K562 (cell line): ENCODE results near the gene DCST1. TPM values are rescaled to one million over a fixed set of nuclear protein-coding genes. Genes with fewer than 3 reads are reported as not detected.

Experiments
- ATAC-seq: fragments of 200-7000 bp; cut with Tn5 transposase; 3 replicates; pipeline ENCODE4 v1.9.1; 2020; ENCODE audit warnings: moderate library complexity
- BruUV-seq: library from RNA; stranded (reverse); fragments of 400-500 nt; replicated peaks from 2 replicates; lab custom pipeline; 2021; lab: Mats Ljungman, UMichigan
- CTCF ChIA-PET: fragments of 300-600 bp; formaldehyde crosslinking; extraction: SDS; loops from one replicate; lab custom pipeline; 2021; ENCODE audit warnings: low intra/inter-chr PET ratio; lab: Yijun Ruan, JAX
- POLR2A ChIA-PET: fragments of 300-600, 350-650 bp; sonication (Branson Sonifier 250); formaldehyde crosslinking; extraction: SDS; loops from one replicate; lab custom pipeline; 2021; ENCODE audit warnings: antibody characterized with exemption, inconsistent platforms; lab: Yijun Ruan, JAX
- DNase-seq, 4 experiments: peaks; one replicate each; pipeline versions ENCODE4 v3.0.0 to v3.0.0-alpha.2; 2011 to 2018; ENCODE audit warnings: low spot score in 3 of 4, mixed read lengths in 3 of 4; ENCODE audit errors: extremely low read depth in 1 of 4
- FAIRE-seq: peaks from 2 replicates; lab custom pipeline; 2011; peaks lifted over from hg19 to GRCh38; lab: Jason Lieb, UNC
- H2AFZ ChIP-seq: 2 replicates; pipeline ENCODE4 v1.6.0; 2011; ENCODE audit warnings: low read depth, low read length, control low read depth, inconsistent platforms
- H3K27ac ChIP-seq: fragments of 200-600 bp; 3 replicates; pipeline ENCODE4 v1.8.0; 2011; ENCODE audit warnings: low read depth, mild to moderate bottlenecking, control low read depth, inconsistent platforms, low read length, moderate library complexity, mixed read lengths; ENCODE audit errors: extremely low read depth
- H3K27me3 ChIP-seq, 2 experiments: fragments of 300-600 bp in 1 of 2; 2 replicates in 1 of 2; 3 replicates in 1 of 2; pipeline versions ENCODE4 v1.6.0 to v1.8.0; 2011; ENCODE audit warnings: inconsistent platforms in 2 of 2, low read length in 2 of 2, mild to moderate bottlenecking in 1 of 2, mixed read lengths in 1 of 2, moderate library complexity in 1 of 2; ENCODE audit not compliant: control insufficient read depth in 2 of 2, insufficient read depth in 2 of 2
- H3K36me3 ChIP-seq: fragments of 300-600 bp; 3 replicates; pipeline ENCODE4 v1.8.0; 2011; ENCODE audit warnings: mild to moderate bottlenecking, low read length, inconsistent platforms; ENCODE audit not compliant: control insufficient read depth, insufficient read depth
- H3K4me1 ChIP-seq, 2 experiments: fragments of 200-600 bp in 1 of 2; replicated peaks in 1 of 2; 2 replicates in 1 of 2; 3 replicates in 1 of 2; pipeline versions ENCODE4 v1.5.1 to v1.8.0; 2011; ENCODE audit warnings: inconsistent platforms in 2 of 2, low read length in 2 of 2, mild to moderate bottlenecking in 1 of 2, mixed read lengths in 1 of 2, moderate library complexity in 1 of 2; ENCODE audit not compliant: control insufficient read depth in 2 of 2, insufficient read depth in 2 of 2
- H3K4me2 ChIP-seq: 2 replicates; pipeline ENCODE4 v1.6.1; 2011; ENCODE audit warnings: low read length, control low read depth, inconsistent platforms, mixed read lengths; ENCODE audit not compliant: insufficient read depth
- H3K4me3 ChIP-seq: fragments of 200-600 bp; sonication (generic), shearing (Covaris generic); 2 replicates; pipeline ENCODE4 v1.5.1; 2016; ENCODE audit warnings: control low read depth, inconsistent platforms
- H3K79me2 ChIP-seq: fragments of 200-600 bp; 3 replicates; pipeline ENCODE4 v1.8.0; 2011; ENCODE audit warnings: low read length, inconsistent platforms; ENCODE audit not compliant: control insufficient read depth, insufficient read depth
- H3K9ac ChIP-seq, 2 experiments: 2 replicates each; pipeline versions ENCODE4 v1.6.0 to v1.6.1; 2011; ENCODE audit warnings: low read depth in 2 of 2, low read length in 2 of 2, control low read depth in 1 of 2, inconsistent platforms in 1 of 2, mild to moderate bottlenecking in 1 of 2, mixed read lengths in 1 of 2; ENCODE audit not compliant: insufficient read depth in 1 of 2
- H3K9me1 ChIP-seq: one replicate; pipeline ENCODE4 v1.6.0; 2011; ENCODE audit warnings: inconsistent platforms, mild to moderate bottlenecking, low read length, moderate library complexity; ENCODE audit not compliant: control insufficient read depth, insufficient read depth
- H3K9me3 ChIP-seq: replicated peaks from 2 replicates; pipeline ENCODE4 v1.5.1; 2011; ENCODE audit warnings: low read depth, low read length, inconsistent platforms; ENCODE audit not compliant: control insufficient read depth, insufficient read depth
- H4K20me1 ChIP-seq: replicated peaks from 2 replicates; pipeline ENCODE4 v1.6.1; 2011; ENCODE audit warnings: low read length, inconsistent platforms, mixed read lengths; ENCODE audit not compliant: control insufficient read depth, insufficient read depth
- NFIX ChIP-seq: fragments of 250-450 bp; sonication (Bioruptor Pico); IDR thresholded peaks from 2 replicates; pipeline ENCODE4 v1.4.0; 2020; ENCODE audit warnings: low read depth, mild to moderate bottlenecking, moderate library complexity
- POLR2AphosphoS5 ChIP-seq: IDR thresholded peaks from 2 replicates; pipeline ENCODE4 v1.6.1; 2011; ENCODE audit warnings: mild to moderate bottlenecking, low read depth, low read length, moderate library complexity; ENCODE audit not compliant: control insufficient read depth, insufficient read depth
- POLR2G ChIP-seq: fragments of 200-400 bp; formaldehyde crosslinking; IDR thresholded peaks from 2 replicates; pipeline ENCODE4 v1.6.1; 2017; ENCODE audit warnings: low read depth, mild to moderate bottlenecking, antibody characterized with exemption, low read length, moderate library complexity
- RBFOX2 ChIP-seq: fragments of 200-400 bp; formaldehyde crosslinking; IDR thresholded peaks from 2 replicates; pipeline ENCODE4 v1.6.1; 2017; ENCODE audit warnings: low read depth, mild to moderate bottlenecking, low read length, moderate library complexity
- SUPT5H ChIP-seq: fragments of 450-650 bp; IDR thresholded peaks from 2 replicates; pipeline ENCODE4 v1.6.1; 2016
- THAP12 ChIP-seq: fragments of 250-450 bp; sonication (Bioruptor Pico); IDR thresholded peaks from 2 replicates; pipeline ENCODE4 v1.9.0; 2021; ENCODE audit warnings: mild to moderate bottlenecking, inconsistent platforms
- ZBTB26 ChIP-seq: fragments of 450-650 bp; formaldehyde crosslinking; IDR thresholded peaks from 2 replicates; pipeline ENCODE4 v1.4.0; 2022; ENCODE audit warnings: missing genetic modification characterization
- ZNF280B ChIP-seq: fragments of 250-450 bp; sonication (Bioruptor Pico); IDR thresholded peaks from 2 replicates; pipeline ENCODE4 v1.5.1; 2021; ENCODE audit warnings: mild to moderate bottlenecking
- ZNF444 ChIP-seq: fragments of 250-450 bp; sonication (Bioruptor Pico); IDR thresholded peaks from 2 replicates; pipeline ENCODE4 v1.4.0; 2020; ENCODE audit warnings: mild to moderate bottlenecking, moderate library complexity
- WGBS: fragments of 100-300 bp; shearing (Covaris generic); methylation state at CpG from one replicate; pipeline ENCODE4 v1.1.6; 2016; ENCODE audit warnings: low coverage, mixed read lengths; ENCODE audit not compliant: insufficient coverage; ENCODE audit errors: missing lambda C conversion rate; 5-methylcytosine and 5-hydroxymethylcytosine counted together
- in situ Hi-C: fragments of 300-500 bp; cut with MboI; formaldehyde crosslinking; loops from 4 replicates; pipeline ENCODE4 v1.15.0; 2018; ENCODE audit warnings: inconsistent platforms, mixed read lengths
- intact Hi-C: fragments of 100-400 bp; cut with micrococcal nuclease; formaldehyde crosslinking; loops from 2 replicates; pipeline ENCODE4 v1.14.2; 2022
- polyA plus RNA-seq, 8 experiments: library from polyadenylated mRNA; depleted of rRNA in 4 of 8; stranded (reverse) in 5 of 8; unstranded in 3 of 8; fragments of >200 nt; fragmentation: Nextera tagmentation in 2 of 8; fragmentation: Illumina TruSeq in 1 of 8; extraction: Ambion mirVana in 2 of 8; extraction: Trizol in 1 of 8; gene quantifications; 2 replicates each; pipeline versions ENCODE4 v1.2.1 to v1.2.3, GENCODE V29; 2011 to 2014; ENCODE audit warnings: inconsistent platforms in 1 of 8, missing spikeins in 1 of 8
- total RNA-seq, 7 experiments: library from RNA; depleted of rRNA in 6 of 7; stranded (reverse); fragments of >200 nt in 6 of 7; fragmentation: Illumina TruSeq in 2 of 7; extraction: Trizol in 2 of 7; gene quantifications; 2 replicates each; pipeline versions ENCODE4 v1.2.1 to v1.2.3, GENCODE V29; 2011 to 2021; ENCODE audit warnings: low replicate concordance in 1 of 7

DCST1 gene
- total and polyA plus RNA-seq, 9 of the 15 experiments (the other 6 are each of a cell fraction or from before 2014, with no cell fraction given): not detected

- POLR2A ChIA-PET: interaction anchor here (0.7 to 1.2 kb wide), 3 partner anchors 7 to 79 kb away, joined by 3 to 6 read pairs (median 3); no protein-coding TSS in a partner anchor
- intact Hi-C loops: no loop called here
Observed at GRCh38 chr1:155005076-155006011, 28.3 kb upstream of the DCST1 start.

More at GRCh38 chr1:155005076-155006011, 28.3 kb upstream of the DCST1 start:
- DNase-seq: no peak
- CTCF ChIA-PET: no interaction called here
- Histone ChIP-seq H3K4me3 (peak overlapping the region; percentile 97; the same call in 1 of the 2 replicates), H3K27ac (peak overlapping the region; percentile 99), H3K9me1 (no peaks in the 10 kb centered on the region), H3K9me3 (no peaks in the 10 kb centered on the region), H3K4me1 (peaks cover 58 to 78% of the 10 kb centered on the region in 2 experiments), H3K79me2 (peaks cover 82% of the 10 kb centered on the region), H2AFZ (no peak overlapping the region), H3K9ac (peak overlapping the region; percentile 99; a peak in 3 of 4 replicates), H4K20me1 (peaks cover 3% of the 10 kb centered on the region), H3K27me3 (no peaks in the 10 kb centered on the region), H3K4me2 (peak overlapping the region; percentile 99), H3K36me3 (peaks cover 47% of the 10 kb centered on the region; the same call in 2 of the 3 replicates)
- no TSS peak for BruUV-seq
- 95% methylated on average over 4 of the region's 17 CpGs for WGBS
- FAIRE-seq: no peak
- TF ChIP-seq NFIX (CRISPR knock-in tag) (no peak), ZNF444 (CRISPR knock-in tag) (no peak), POLR2AphosphoS5 (no peak), ZBTB26 (CRISPR knock-in tag) (no peak), RBFOX2 (peak; percentile 62), POLR2G (peak; percentile 52), SUPT5H (0 out of 2 replicates have a peak, but pooled peaks have one; percentile 1), ZNF280B (CRISPR knock-in tag) (no peak), THAP12 (CRISPR knock-in tag) (no peak)
- in situ Hi-C loops: no loop called here
- no peak for ATAC-seq
